ENCODE data around the gene WDR82.

WDR82 gene

GRCh38 chr3:52243791-52244628, 34.4 kb downstream of the WDR82 start:
- DNase-seq (ENCODE audit: low read depth, low spot score), result no peak
- no peak for TF ChIP-seq CTCF (IDR thresholded peaks at IDR 0.05; ENCODE audit: low read depth, low read length)
- H3K4me3 ChIP-seq (ENCODE audit: low read depth, low read length), result no peak overlapping the region
- in situ Hi-C loops (cut with HindIII; ENCODE audit: low sequenced_read_pairs), result no loop called here

GRCh38 chr3:52242039-52242438, 36.4 kb downstream of the WDR82 start:
- TF ChIP-seq CTCF (IDR thresholded peaks at IDR 0.05; ENCODE audit: low read depth, low read length), result no peak
- in situ Hi-C loops (cut with HindIII; ENCODE audit: low sequenced_read_pairs), result no loop called here
- no peak overlapping the region for H3K4me3 ChIP-seq (ENCODE audit: low read depth, low read length)
- DNase-seq (ENCODE audit: low read depth, low spot score), result no peak

- in situ Hi-C loops (cut with HindIII; ENCODE audit: low sequenced_read_pairs), result no loop called here
Observed at GRCh38 chr3:52240886-52241370, 37.5 kb downstream of the WDR82 start.

GRCh38 chr3:52240059-52240885, 38.2 kb downstream of the WDR82 start:
- in situ Hi-C loops (cut with HindIII; ENCODE audit: low sequenced_read_pairs), result no loop called here
- DNase-seq (ENCODE audit: low read depth, low spot score), result peak; percentile 85
- peak; percentile 18 for TF ChIP-seq CTCF (IDR thresholded peaks at IDR 0.05; ENCODE audit: low read depth, low read length)
- H3K4me3 ChIP-seq (ENCODE audit: low read depth, low read length), result peak overlapping the region; percentile 90

More at GRCh38 chr3:52240886-52241370, 37.5 kb downstream of the WDR82 start:
- H3K4me3 ChIP-seq (ENCODE audit: low read depth, low read length), result no peak overlapping the region
- no peak for DNase-seq (ENCODE audit: low read depth, low spot score)
- no peak for TF ChIP-seq CTCF (IDR thresholded peaks at IDR 0.05; ENCODE audit: low read depth, low read length)

- peak within 1 kb of the TSS; percentile 90 for H3K4me3 ChIP-seq (ENCODE audit: low read depth, low read length)
- TF ChIP-seq CTCF (IDR thresholded peaks at IDR 0.05; ENCODE audit: low read depth, low read length), result peak; percentile 54
- in situ Hi-C loops (cut with HindIII; ENCODE audit: low sequenced_read_pairs), result no loop called here
- peak; percentile 76 for DNase-seq (ENCODE audit: low read depth, low spot score)
Observed at GRCh38 chr3:52238761-52239701, 39.4 kb downstream of the WDR82 start, which contains the start of gene TWF2. Gene TWF2, minus strand, starts transcription at chr3:52239158. Its CDS starts 142 bp downstream, at chr3:52239016.

Data from astrocyte of the spinal cord (primary cell).